Prostate gland (tissue), 2 donors: ENCODE results near the gene ITGA2B.

Experiments
- CTCF ChIP-seq, 4 experiments: fragments of 200-600 bp in 2 of 4; fragments of 450-650 bp in 2 of 4; sonication (generic) in 2 of 4; IDR thresholded peaks; 1 replicate in 3 of 4; 2 replicates in 1 of 4; pipeline ENCODE4 v1.5.1; 2016 to 2019; ENCODE audit warnings: antibody characterized with exemption in 4 of 4, mild to moderate bottlenecking in 2 of 4, moderate library complexity in 2 of 4
- POLR2A ChIP-seq: fragments of 450-650 bp; IDR thresholded peaks from one replicate; pipeline ENCODE4 v1.6.1; 2016; ENCODE audit warnings: antibody characterized with exemption, mild to moderate bottlenecking

GRCh38 chr17:44346064-44346844 is 43.2 kb downstream of the ITGA2B start:
- TF ChIP-seq CTCF (IDR thresholded peaks at IDR 0.05), result no peak
- no peak for TF ChIP-seq POLR2A
